Vagina (tissue), 2 donors: ENCODE results near the gene CYP4V2. TPM values are rescaled to one million over a fixed set of nuclear protein-coding genes. Genes with fewer than 3 reads are reported as not detected.
A peak's percentile ranks its signal among the peaks of the same experiment; 100 is the strongest.

Source experiments
- DNase-seq, 2 donors: peaks; one replicate each; pipeline ENCODE4 v3.0.0-alpha.2; 2017; ENCODE audit errors: extremely low spot score in 2 of 2
- H3K27ac ChIP-seq: fragments of 200-600 bp; sonication (generic); one replicate; pipeline ENCODE4 v1.5.1; 2019
- H3K27me3 ChIP-seq: fragments of 200-600 bp; sonication (generic); one replicate; pipeline ENCODE4 v1.5.1; 2019
- H3K36me3 ChIP-seq, 2 donors: fragments of 200-600 bp; sonication (generic); one replicate each; pipeline ENCODE4 v1.5.1; 2017 to 2019
- H3K4me1 ChIP-seq: fragments of 200-600 bp; sonication (generic); one replicate; pipeline ENCODE4 v1.5.1; 2019
- H3K4me3 ChIP-seq, 2 donors: fragments of 200-600 bp; sonication (generic); 1 replicate in 1 of 2; 2 replicates in 1 of 2; pipeline ENCODE4 v1.5.1; 2016 to 2019
- H3K9me3 ChIP-seq: fragments of 200-600 bp; sonication (generic); one replicate; pipeline ENCODE4 v1.5.1; 2019
- POLR2A ChIP-seq, 2 donors: fragments of 450-650 bp; IDR thresholded peaks; one replicate each; pipeline ENCODE4 v1.6.1; 2017; ENCODE audit warnings: antibody characterized with exemption in 2 of 2, mild to moderate bottlenecking in 2 of 2, moderate library complexity in 2 of 2
- POLR2AphosphoS5 ChIP-seq, 2 donors: sonication (generic); formaldehyde crosslinking; IDR thresholded peaks; one replicate each; pipeline ENCODE4 v1.9.0; 2017; ENCODE audit warnings: antibody characterized with exemption in 2 of 2, mild to moderate bottlenecking in 2 of 2, low read depth in 1 of 2; ENCODE audit not compliant: insufficient read depth in 1 of 2
- intact Hi-C: fragments of 100-400 bp; cut with DNase I; formaldehyde crosslinking; loops from one replicate; pipeline ENCODE4 v1.15.1; 2023
- total RNA-seq: library from RNA; depleted of rRNA; stranded (reverse); fragments of >200 nt; gene quantifications from one replicate; pipeline ENCODE4 v1.2.3, GENCODE V29; 2016
- TF ChIP-seq, protein P1 (sequence below), 3 experiments: fragments of 450-650 bp in 2 of 3; fragments of 200-600 bp in 1 of 3; sonication (generic) in 1 of 3; IDR thresholded peaks; one replicate each; pipeline ENCODE4 v1.5.1; 2017 to 2019; ENCODE audit warnings: antibody characterized with exemption in 3 of 3, mild to moderate bottlenecking in 2 of 3, moderate library complexity in 2 of 3

Gene CYP4V2
- total RNA-seq, 1 donor from 2014 or later = 18.2 TPM

DNA sequence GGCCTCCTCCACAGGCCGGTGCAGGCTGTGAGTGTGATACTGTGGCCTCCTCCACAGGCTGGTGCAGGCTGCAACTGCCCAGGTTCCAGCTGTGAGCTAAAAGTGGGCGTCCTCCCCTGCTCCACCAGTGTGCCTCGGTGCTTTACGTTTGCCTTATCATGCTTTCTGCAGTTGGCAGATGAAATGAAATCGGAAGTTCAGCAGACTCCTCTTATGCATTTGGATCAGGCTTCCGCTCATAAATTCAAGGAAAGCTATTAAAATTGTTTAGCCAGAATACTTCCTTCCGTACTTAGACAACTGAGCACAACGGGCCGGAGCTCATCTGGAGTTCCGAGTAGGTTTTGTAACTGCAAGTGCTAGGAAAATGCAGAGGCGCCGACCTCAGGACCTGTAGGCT lies 12.0 kb downstream of the CYP4V2 start:
- H3K9me3 ChIP-seq = no peaks in the 10 kb centered on the region
- no peak for DNase-seq
- H3K4me3 ChIP-seq = peak overlapping the region in 1 of 2 donors; percentile 14
- intact Hi-C loops = no loop called here
- H3K36me3 ChIP-seq = no peaks in the 10 kb centered on the region
- H3K27ac ChIP-seq = no peak overlapping the region
- no peaks in the 10 kb centered on the region for H3K4me1 ChIP-seq
- no peak for TF ChIP-seq POLR2A (IDR thresholded peaks at IDR 0.05)
- TF ChIP-seq, protein P1, sequence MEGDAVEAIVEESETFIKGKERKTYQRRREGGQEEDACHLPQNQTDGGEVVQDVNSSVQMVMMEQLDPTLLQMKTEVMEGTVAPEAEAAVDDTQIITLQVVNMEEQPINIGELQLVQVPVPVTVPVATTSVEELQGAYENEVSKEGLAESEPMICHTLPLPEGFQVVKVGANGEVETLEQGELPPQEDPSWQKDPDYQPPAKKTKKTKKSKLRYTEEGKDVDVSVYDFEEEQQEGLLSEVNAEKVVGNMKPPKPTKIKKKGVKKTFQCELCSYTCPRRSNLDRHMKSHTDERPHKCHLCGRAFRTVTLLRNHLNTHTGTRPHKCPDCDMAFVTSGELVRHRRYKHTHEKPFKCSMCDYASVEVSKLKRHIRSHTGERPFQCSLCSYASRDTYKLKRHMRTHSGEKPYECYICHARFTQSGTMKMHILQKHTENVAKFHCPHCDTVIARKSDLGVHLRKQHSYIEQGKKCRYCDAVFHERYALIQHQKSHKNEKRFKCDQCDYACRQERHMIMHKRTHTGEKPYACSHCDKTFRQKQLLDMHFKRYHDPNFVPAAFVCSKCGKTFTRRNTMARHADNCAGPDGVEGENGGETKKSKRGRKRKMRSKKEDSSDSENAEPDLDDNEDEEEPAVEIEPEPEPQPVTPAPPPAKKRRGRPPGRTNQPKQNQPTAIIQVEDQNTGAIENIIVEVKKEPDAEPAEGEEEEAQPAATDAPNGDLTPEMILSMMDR (IDR thresholded peaks at IDR 0.05) = no peak
- H3K27me3 ChIP-seq = no peaks in the 10 kb centered on the region

DNA sequence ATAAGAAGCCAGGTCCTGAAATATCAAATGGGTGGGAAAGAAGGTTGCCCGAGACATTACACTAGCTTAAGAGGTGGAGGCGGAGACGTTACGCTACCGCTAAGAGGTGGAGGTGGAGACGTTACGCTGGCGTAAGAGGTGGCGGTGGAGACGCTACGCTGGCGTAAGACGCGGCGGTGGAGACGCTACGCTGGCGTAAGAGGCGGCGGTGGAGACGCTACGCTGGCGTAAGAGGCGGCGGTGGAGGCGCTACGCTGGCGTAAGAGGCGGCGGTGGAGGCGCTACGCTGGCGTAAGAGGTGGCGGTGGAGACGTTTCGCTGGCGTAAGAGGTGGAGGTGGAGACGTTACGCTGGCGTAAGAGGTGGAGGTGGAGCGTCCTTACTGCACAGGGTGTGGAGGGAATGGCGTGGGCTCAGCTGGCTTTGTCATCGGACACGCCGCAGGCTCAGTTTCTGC lies 12.8 kb downstream of the CYP4V2 start:
- H3K36me3 ChIP-seq = peaks cover 0 to 4% of the 10 kb centered on the region in 2 donors
- H3K27ac ChIP-seq = no peak overlapping the region
- peak overlapping the region in 1 of 2 donors; percentile 14 for H3K4me3 ChIP-seq
- H3K4me1 ChIP-seq = no peaks in the 10 kb centered on the region
- intact Hi-C loops = no loop called here
- no peaks in the 10 kb centered on the region for H3K27me3 ChIP-seq
- no peak for DNase-seq
- no peak for TF ChIP-seq POLR2AphosphoS5 (IDR thresholded peaks at IDR 0.05; ENCODE audit: insufficient read depth in 1 of 2, low read depth in 1 of 2)
- TF ChIP-seq, protein P1 (IDR thresholded peaks at IDR 0.05) = no peak
- no peak for TF ChIP-seq POLR2A (IDR thresholded peaks at IDR 0.05)
- H3K9me3 ChIP-seq = no peaks in the 10 kb centered on the region

DNA sequence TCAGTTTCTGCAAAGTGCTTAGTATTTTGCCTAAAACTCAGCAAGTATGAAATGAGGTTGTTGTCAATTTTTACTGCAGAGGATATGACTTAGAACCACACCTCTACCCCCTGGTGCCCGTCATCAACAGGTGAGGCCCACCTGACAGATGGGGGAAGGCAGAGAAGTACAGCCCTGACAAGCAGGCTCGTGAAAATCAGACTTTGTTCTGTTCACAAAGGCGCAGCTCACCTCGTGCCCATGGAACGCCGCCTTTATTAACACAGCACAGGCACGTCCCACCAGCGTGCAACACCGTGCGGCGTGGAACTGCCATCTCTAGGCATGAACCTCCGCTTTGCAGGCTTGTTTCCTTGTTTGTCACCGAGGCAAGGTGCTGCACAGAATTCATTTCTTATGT lies 13.3 kb downstream of the CYP4V2 start:
- peaks cover 0 to 6% of the 10 kb centered on the region in 2 donors for H3K36me3 ChIP-seq
- intact Hi-C loops = no loop called here
- H3K27me3 ChIP-seq = no peaks in the 10 kb centered on the region
- TF ChIP-seq POLR2AphosphoS5 (IDR thresholded peaks at IDR 0.05; ENCODE audit: insufficient read depth in 1 of 2, low read depth in 1 of 2) (no peak), POLR2A (IDR thresholded peaks at IDR 0.05) (no peak)
- TF ChIP-seq, protein P1 (IDR thresholded peaks at IDR 0.05) = no peak
- peak overlapping the region in 1 of 2 donors; percentile 14 for H3K4me3 ChIP-seq
- H3K4me1 ChIP-seq = no peaks in the 10 kb centered on the region
- no peak for DNase-seq
- H3K27ac ChIP-seq = no peak overlapping the region
- no peaks in the 10 kb centered on the region for H3K9me3 ChIP-seq

DNA sequence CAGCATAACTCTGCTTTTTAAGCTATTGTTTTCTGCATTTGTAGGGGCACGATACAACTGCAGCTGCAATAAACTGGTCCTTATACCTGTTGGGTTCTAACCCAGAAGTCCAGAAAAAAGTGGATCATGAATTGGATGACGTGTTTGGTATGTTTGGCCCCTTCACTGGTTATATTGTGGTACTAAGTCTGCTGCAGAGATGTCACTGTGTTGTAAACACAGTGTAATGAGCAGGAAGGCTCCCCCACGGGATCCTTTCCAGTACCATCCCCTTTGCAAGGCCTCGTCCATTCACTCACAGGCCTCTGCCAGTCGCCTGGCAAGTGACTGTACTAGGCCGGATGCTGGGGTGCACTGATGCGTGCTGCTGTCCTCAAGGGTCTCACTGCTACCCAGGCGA lies 13.8 kb downstream of the CYP4V2 start:
- H3K4me1 ChIP-seq = no peaks in the 10 kb centered on the region
- no peaks in the 10 kb centered on the region for H3K27me3 ChIP-seq
- H3K36me3 ChIP-seq = peaks cover 0 to 6% of the 10 kb centered on the region in 2 donors
- intact Hi-C loops = no loop called here
- TF ChIP-seq POLR2A (IDR thresholded peaks at IDR 0.05) (no peak), POLR2AphosphoS5 (IDR thresholded peaks at IDR 0.05; ENCODE audit: insufficient read depth in 1 of 2, low read depth in 1 of 2) (no peak)
- TF ChIP-seq, protein P1 (IDR thresholded peaks at IDR 0.05) = no peak
- H3K9me3 ChIP-seq = no peaks in the 10 kb centered on the region
- H3K27ac ChIP-seq = no peak overlapping the region
- no peak overlapping the region for H3K4me3 ChIP-seq
- DNase-seq = no peak

DNA sequence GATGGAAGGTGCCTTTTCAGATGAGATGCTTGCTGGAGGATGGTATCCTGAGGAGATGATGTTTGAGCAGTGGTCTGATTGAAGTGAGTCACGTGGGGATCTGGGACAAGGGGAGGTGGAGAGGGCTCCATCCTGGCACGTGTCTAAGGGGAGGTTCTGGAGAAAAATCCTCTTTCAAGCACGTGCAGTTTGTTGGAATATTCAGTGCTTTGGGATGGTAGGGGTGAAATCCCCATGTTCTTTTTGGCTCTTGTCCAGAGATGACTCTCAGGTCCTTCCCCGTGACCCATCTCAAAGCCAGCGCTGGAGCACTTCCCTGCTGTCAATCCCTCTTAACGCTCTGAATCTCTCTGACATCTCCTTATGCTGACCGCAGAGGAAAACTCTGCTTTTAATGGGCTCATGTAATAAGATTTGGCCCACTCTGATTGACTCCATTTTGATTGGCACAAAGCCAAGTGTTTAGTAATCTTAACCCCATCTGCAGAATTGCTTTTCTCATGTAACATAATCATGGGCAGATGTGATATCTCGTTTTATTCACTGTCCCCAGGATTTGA lies 25.2 kb downstream of the CYP4V2 start:
- TF ChIP-seq, protein P1 (IDR thresholded peaks at IDR 0.05) = no peak
- H3K4me3 ChIP-seq = no peak overlapping the region
- H3K9me3 ChIP-seq = no peaks in the 10 kb centered on the region
- H3K27me3 ChIP-seq = no peaks in the 10 kb centered on the region
- no peak for DNase-seq
- no peaks in the 10 kb centered on the region for H3K4me1 ChIP-seq
- no peaks in the 10 kb centered on the region for H3K36me3 ChIP-seq
- intact Hi-C loops = no loop called here
- H3K27ac ChIP-seq = no peak overlapping the region
